ENCODE measurements around the gene EVA1C.
"Not testable (repeated sequence)": the region's sequence is repeated elsewhere in the genome, so short reads cannot be mapped to it uniquely, and the experiment has no call there.

Gene EVA1C

DNA sequence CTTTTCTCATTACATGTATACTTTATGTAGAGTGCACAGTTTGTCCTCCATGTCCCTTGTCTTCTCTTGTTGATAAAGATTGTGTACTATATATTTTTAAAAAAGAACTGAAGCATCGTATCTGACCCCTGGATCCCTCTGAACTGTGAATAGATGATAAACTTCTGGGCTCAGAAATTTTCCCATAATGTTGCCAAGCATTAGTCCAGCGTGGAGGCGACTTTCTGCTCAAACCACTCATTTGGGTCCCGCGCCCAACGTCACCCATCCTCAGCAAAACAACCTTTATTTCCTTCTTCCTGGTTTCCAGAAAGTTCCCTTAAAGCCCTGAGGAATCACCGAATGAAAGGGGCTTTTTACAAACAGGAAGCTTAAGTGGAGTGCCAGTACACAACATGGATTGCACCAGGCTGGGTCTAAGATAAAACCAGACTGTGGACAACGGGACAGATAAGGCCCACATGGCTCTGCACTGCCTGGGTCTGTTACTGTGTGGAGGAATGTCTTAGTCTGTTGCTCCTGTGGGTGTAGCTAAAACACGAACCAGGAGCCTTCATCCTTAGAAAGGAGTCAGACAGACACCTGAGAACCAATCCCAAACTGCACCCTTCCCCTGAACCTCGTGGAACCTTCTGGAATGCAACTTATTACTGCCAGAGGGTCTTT is 15.6 kb downstream of the EVA1C start:
- no peak overlapping the region for H3K4me3 ChIP-seq (ENCODE audit: low read depth, low read length)
- TF ChIP-seq, protein P1, sequence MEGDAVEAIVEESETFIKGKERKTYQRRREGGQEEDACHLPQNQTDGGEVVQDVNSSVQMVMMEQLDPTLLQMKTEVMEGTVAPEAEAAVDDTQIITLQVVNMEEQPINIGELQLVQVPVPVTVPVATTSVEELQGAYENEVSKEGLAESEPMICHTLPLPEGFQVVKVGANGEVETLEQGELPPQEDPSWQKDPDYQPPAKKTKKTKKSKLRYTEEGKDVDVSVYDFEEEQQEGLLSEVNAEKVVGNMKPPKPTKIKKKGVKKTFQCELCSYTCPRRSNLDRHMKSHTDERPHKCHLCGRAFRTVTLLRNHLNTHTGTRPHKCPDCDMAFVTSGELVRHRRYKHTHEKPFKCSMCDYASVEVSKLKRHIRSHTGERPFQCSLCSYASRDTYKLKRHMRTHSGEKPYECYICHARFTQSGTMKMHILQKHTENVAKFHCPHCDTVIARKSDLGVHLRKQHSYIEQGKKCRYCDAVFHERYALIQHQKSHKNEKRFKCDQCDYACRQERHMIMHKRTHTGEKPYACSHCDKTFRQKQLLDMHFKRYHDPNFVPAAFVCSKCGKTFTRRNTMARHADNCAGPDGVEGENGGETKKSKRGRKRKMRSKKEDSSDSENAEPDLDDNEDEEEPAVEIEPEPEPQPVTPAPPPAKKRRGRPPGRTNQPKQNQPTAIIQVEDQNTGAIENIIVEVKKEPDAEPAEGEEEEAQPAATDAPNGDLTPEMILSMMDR (IDR thresholded peaks at IDR 0.05; ENCODE audit: insufficient read depth, low read depth, low read length, missing control alignments) = no peak
- no peak for DNase-seq (ENCODE audit: low read depth)

DNA sequence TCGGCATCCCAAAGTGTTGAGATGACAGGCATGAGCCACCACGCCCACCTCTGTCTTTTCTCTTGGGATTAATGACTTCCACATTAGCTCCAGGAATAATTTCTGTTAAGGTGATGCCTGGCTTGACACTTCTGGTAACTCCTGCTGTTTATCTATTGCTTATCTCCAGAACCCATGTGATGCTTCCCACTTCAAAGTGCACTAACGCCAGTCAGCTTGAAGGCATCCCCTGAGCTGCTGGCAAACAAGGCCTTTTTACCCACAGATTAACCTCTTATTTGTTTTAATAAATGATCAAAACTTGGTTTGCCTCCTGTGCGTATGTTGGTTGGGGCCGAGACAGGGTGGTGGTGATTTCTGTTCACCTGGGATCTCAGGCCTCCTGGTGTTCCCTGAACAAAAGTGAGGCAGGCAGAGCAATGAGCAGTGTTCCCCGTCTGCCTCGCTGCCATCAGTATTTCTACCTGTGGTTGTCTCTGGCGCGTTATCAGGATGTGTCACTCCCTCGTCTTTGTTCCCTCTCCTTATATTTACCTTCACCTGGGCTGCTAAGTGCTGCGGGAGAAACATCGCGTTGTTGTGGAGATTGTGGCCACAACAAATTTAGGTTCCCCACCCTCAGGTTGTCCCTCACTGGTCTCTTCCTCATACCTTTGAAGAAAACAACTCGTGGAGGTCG is 20.6 kb downstream of the EVA1C start:
- not testable (repeated sequence) for DNase-seq (ENCODE audit: low read depth)

DNA sequence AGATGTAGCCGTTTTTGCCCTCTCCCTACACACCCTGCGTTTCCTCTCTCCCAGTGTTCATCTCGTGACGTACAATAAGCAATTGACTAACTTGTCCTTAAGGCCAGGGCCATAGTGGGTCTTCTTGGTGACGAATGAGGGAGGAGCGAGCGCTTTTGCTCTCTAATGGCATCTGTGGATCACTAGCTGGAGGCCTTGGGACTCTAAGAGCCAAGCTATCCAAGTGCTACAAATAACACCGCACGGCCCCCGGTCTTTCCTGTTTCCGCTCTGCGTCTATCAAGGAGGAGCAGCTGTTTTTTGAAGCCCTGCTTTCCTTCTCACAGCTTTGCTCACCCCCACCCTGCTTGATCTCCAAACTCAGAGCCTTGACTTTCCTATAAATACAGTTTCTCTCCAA is 25.2 kb downstream of the EVA1C start:
- no peak overlapping the region for H3K4me3 ChIP-seq (ENCODE audit: low read depth, low read length)
- no peak for DNase-seq (ENCODE audit: low read depth)
- TF ChIP-seq, protein P1 (IDR thresholded peaks at IDR 0.05; ENCODE audit: insufficient read depth, low read depth, low read length, missing control alignments) = no peak

More for the DNA sequence above, 20.6 kb downstream of the EVA1C start:
- H3K4me3 ChIP-seq (ENCODE audit: low read depth, low read length) = not testable (repeated sequence)

DNA sequence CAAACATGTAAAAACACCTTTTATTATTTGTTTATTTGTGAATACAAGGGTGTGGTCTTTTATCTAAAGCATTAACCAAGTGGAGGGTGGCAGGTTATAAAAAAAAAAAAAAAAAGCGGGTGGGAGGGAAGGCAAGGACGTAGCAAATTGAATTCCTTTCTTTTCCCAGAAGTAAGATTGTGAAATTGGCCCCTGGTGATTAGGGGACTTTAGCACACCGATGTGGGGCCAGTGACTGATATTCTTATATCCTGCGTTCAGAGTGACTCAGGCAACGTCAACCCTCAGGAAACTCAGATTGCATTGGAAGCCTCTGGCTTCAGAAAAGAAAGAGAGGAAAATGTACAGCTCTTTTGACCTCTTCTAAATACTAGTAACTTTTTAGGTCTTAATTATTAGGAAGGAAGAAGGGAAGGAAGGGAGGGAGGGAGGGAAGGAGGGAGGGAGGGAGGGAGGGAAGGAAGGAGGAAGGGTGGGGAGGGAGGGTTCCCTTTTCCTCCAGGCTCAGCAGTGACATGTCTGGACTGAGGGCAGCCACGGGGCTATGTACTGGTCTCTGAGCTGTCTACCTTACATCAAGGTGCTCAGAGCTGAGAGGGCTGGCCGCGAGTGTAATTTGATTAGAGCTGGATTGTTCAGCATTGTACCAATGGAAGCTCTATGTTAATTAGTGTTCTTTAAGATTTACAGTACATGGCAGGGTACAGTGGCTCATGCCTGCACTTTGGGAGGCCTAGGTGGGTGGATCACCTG is 30.2 kb downstream of the EVA1C start:
- H3K4me3 ChIP-seq (ENCODE audit: low read depth, low read length) = no peak overlapping the region
- TF ChIP-seq, protein P1 (IDR thresholded peaks at IDR 0.05; ENCODE audit: insufficient read depth, low read depth, low read length, missing control alignments) = no peak
- no peak for DNase-seq (ENCODE audit: low read depth)

DNA sequence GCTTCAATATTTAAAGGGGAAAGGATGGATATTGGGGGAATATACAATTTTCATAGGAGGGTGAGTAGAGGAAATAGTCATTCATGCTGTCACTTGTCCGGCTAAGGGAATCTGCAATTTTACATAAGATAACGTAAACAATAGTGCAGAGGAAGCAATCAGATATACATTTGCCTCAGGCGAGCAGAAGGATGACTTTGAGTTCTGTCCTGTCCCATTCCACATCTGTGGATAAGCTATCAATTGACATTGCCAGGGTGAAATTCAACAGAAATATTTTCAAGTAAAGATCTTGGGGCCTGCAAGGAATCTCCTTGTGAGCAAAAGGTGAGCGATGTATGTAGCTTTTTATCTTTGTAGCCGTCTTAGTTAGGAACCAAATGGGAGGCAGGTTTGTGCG is 32.6 kb downstream of the EVA1C start:
- TF ChIP-seq, protein P1 (IDR thresholded peaks at IDR 0.05; ENCODE audit: insufficient read depth, low read depth, low read length, missing control alignments) = no peak
- DNase-seq (ENCODE audit: low read depth) = no peak
- no peak overlapping the region for H3K4me3 ChIP-seq (ENCODE audit: low read depth, low read length)

DNA sequence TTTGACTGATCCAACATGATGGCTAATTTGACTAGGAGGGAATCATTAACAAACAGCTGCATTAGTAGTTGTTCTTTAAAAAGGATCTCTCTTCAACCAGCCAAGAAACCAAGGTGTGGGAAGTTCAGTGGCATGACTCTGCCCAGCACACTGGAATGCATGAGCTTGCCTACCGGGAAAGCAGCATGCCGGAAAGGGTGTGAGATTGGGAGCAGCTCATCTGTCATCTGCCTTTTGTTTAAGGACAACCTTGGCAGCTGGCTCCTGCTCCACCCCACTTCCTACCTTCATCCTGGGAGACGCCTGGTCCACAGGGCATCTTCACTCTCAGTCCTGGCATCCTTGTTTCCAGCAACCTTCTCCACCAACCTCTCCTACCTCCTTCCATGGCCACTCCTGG is 33.9 kb downstream of the EVA1C start:
- not testable (repeated sequence) for H3K4me3 ChIP-seq (ENCODE audit: low read depth, low read length); DNase-seq (ENCODE audit: low read depth)

DNA sequence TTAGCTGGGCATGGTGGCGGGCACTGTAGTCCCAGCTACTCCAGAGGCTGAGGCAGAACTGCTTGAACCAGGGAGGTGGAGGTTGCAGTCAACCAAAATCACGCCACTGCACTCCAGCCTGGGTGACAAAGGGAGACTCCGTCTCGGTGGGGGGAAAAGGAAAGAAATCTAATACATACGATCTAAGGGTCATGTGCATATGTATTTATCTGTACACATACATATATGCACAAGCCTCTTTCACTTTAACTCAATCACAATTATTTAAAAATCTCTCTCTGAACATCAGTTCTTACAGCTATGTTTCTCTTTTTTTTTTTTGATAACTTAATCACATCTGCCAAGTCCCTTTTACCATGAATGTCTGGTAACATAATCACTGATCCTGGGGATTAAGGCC is 34.7 kb downstream of the EVA1C start:
- no peak overlapping the region for H3K4me3 ChIP-seq (ENCODE audit: low read depth, low read length)
- TF ChIP-seq, protein P1 (IDR thresholded peaks at IDR 0.05; ENCODE audit: insufficient read depth, low read depth, low read length, missing control alignments) = no peak
- DNase-seq (ENCODE audit: low read depth) = no peak

Measured in GM12865 (cell line).